Stimulated activated naive CD4-positive, alpha-beta T cell (primary cell): ENCODE measurements around the gene TFAM.
A peak's percentile ranks its signal among the peaks of the same experiment; 100 is the strongest.

ENCODE experiments used
- DNase-seq, 6 experiments: peaks; one replicate each; lab custom pipeline; 2025; lab: John Stamatoyannopoulos, UW

Gene TFAM

DNA sequence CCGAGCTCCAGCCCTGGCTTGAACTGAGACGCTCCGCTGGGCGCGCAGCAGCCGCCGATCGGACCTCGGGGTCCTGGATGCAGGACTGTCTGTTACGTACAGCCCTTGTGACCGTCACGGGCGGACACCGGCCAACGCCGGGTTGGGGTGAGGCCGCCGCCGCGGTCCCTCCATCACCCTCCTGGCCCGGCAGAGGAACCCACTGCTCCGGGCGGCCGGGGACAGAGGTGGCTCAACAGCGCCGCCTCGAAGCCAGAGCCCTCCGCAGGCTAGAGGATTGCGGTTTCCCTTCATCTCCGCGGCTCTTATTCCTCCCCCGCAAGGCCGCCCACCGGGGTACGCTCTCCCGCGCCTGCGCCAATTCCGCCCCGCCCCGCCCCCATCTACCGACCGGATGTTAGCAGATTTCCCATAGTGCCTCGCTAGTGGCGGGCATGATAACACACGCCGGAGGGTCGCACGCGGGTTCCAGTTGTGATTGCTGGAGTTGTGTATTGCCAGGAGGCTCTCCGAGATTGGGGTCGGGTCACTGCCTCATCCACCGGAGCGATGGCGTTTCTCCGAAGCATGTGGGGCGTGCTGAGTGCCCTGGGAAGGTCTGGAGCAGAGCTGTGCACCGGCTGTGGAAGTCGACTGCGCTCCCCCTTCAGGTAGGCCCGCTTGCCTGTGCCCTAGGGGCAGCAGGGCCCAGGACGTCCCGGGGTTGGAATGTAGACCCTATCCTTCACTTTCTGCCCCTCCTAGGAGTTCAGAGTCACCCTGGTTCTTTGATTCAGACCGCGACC lies at the start of gene TFAM:
TSS of gene TFAM (plus strand) at position 412 of the 785 bp plus-strand sequence. CDS start at position 550, 138 bp downstream.
- DNase-seq: peak; percentile 89 to 95 (median 92)

DNA sequence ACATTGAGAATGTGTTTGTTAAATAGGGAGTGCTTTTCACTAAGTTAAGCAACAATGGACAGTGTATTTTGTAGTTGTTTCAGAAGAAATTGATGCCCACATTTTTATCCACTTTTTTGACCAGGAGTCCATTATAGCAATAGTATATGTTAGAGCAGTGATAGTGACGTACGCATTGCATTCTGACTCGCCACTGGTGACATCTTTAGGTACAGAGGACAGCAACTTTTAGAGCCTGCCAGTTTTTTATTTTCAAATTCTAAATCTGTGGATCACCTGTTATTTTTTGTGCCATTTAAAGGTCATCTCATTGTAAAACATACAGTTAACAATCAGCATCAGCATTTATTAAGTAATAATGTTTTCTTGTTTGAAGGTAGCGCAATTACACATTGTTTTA lies 49.0 kb upstream of the TFAM start:
- no peak for DNase-seq

DNA sequence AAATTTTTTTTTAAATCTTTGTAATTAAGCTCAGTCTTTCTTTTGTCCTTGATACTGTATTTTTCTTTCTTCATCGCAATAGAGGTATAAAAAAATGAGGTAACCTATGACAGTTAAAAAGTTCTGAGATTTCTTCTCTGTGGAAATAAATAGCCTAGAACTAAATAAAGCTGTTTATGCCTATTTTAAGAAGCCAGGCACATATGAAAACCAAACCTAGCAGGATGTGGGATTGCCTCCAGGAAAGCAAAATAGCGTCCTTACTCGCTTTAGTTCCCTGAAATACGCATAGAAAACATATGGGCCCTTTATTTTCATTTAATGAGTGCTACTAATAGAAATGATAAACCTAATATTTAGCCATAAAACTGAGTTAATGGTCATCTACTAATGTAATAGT lies 43.8 kb upstream of the TFAM start:
- DNase-seq: no peak

DNA sequence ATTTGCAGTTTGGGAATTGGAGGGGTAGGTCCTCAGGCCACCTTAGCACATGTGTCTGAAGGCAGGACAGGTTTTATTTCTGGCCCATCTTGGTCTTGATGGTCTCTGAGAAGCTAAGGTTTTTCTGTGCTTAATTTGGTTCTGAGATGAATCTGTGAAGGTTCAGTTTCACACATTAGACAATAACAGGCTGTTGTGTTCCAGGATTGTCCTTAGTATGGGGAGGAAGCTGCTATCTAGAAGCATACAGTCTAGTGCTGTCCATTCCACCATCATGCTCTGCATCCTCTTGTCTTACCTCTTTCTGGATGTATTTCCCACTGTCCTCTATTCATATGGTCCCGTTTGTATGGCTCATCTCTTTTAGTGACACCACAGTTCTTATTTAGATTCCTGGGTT lies 43.3 kb upstream of the TFAM start:
- no peak for DNase-seq

DNA sequence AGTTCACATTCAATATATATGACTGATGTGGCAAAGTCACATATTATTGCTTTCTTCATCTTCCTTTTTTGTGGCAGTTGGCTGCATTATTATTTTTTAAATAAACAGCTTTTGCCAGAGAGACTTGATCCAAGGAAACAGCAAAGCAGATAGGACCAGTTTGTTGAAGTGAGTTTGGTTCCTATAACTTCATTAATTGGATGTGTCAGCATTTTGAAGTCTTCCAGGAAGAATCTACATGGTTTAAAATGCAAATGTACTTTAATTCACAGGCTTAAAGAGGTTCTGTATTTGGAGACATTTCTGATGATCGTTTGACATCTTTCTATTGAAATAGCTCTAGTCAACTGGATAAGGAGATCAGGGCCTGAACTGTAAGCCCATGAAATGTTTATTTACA lies 37.2 kb upstream of the TFAM start:
- DNase-seq: no peak

DNA sequence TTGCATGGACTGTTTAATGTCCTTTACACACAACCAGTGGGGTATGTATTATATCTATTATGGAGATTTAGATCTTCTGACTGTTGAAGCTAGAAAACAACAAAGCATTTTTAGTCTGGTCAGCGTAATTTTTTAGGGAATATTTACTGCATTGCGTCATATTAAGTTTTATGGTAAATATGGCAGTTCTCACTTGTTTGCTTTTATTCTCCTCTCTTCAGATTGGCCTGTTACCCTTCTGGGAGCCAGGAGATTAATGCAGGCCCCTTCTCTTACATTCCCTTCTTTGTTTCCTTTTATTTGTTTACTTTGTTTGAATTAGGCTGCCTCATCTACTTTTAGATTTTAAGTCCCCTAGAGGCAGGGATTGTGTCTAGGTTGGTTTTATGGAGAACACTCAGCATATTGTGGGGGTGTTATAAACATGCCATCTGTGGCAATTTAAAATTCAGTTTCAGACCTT lies 36.6 kb upstream of the TFAM start:
- no peak for DNase-seq

DNA sequence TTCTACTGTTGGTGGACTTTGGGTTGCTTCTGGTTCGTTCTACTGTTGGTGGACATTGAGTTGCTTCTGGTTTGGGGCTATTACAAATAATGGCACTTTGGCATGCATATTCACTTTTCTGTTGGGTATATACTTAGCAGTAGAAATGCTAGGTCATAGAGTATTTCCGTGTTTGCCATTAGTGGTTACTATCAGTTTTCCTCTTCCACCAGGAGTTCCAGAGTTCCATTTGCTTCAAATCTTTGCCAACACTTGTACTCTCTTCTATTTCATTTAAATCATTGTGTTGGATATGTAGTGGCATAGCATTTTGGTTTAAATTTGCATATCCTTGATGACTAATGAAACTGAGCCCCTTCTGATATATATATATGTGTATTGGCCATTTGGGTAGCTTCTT lies 35.2 kb upstream of the TFAM start:
- no peak for DNase-seq

DNA sequence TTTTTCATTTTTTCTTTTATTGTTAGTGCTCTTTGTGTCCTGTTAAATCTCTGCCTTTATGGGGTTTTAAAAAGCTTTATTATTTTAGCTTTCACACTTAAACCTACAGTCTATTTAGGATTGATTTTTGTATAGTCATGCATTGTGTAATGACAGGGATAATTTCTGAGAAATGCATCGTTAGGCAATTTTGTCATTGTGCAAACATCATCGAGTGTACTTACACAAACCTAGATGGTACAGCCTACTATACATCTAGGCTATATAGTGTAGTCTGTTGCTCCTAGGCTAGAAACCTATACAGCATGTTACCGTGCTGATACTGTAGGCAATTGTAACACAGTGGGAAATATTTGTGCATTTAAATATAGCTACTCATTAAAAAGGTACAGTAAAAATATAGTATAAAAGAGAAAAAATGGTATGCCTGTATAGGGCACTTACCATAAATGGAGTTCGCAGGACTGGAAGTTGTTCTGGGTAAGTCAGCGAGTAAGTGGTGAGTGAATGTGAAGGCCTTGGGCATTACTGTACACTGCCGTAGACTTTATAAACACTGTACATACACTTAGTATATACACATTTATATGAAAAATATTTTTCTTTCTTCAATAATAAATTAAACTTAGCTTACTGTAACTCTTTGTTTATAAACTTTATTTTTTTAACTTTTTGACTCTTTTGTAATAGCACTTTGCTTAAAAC lies 34.4 kb upstream of the TFAM start:
- DNase-seq: no peak

DNA sequence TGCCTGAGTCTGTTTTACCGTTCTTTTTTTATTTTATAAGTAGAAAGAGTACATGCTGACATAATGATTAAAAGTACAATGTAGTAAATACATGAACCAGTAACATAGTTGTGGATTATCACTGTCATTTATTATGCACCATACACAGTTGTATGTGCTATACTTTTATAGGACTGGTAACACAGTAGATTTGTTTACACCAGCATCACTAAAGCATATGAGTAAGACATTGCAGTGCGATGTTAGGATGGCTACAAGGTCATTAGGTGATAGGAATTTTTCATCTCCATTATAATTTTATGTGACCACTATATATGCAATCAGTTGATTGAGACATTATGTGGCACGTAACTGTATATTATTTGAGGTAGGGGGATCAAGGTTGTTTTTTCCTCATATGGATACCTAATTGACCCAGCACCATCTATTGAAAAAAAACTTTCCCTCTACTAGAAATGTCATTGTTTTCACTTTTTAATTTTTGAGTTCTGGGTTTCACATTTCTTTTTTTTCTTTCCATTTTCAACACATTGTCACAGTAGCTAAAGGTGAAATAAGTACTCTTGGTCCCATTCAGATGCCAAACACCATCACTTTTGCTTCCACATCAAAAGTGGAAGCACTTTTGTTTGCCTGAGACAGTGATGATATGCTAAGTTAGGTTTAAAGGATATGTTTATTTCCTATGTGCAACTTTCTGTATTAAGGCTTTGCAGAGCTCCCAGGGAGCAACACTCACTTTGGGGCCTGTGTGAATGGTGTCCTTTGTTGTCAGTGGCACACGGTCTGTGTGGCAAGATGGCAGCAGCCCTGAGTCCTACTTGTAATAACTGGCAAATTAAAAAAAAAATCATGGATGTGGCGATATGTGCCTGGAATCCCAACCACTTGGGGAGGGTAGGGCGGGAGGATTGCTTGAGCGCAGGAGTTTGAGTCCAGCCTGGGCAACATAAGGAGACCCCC lies 33.3 kb upstream of the TFAM start:
- no peak for DNase-seq

DNA sequence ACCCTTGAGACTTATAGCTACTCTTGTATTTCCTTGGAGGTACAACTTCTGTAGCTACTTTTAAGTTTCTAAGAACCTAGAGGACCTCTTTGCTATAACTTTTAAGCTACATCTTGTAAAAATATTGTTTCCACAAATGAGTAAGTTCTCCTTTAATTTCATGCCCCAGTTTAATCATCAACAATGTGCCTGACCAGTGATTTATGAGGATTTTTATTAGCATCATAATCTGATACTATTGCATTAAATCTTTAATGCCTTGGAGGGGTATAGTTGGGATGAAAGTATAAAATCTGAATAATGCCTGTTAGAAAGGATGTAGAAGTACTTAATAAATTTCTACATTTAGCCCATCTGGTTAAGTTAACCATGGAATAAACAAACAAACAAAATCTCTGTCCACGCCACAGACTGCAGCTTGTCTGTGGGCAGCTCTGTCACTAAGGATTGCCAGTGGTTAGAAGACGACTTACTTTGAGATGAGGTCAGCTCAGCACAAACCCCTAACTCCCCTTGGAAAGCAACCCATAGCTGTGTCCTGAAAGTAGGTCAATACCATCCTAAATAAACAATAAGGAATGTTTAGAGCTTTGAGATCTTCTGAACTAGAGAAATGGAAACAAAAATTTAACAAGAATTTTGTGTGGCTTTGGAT lies 32.1 kb upstream of the TFAM start:
- no peak for DNase-seq

DNA sequence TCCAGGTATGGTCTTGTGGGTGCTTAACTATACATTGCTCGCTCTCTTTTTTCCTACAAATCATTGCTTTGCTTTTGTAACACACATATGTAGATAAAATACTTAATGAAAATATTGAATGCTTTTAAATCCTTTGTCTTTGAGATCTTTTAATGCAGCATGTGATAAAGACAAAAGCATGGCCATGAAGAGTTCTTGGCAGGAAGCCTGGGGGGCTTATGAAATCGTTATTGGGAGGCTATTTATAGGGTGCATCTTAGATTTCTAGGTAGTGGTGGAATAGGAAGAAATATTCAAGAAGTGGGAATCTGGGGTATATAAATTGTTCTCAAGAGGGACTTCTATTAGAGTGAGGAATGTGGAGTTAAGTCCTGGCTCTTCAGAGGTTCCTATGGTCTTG lies 28.5 kb upstream of the TFAM start:
- DNase-seq: no peak

DNA sequence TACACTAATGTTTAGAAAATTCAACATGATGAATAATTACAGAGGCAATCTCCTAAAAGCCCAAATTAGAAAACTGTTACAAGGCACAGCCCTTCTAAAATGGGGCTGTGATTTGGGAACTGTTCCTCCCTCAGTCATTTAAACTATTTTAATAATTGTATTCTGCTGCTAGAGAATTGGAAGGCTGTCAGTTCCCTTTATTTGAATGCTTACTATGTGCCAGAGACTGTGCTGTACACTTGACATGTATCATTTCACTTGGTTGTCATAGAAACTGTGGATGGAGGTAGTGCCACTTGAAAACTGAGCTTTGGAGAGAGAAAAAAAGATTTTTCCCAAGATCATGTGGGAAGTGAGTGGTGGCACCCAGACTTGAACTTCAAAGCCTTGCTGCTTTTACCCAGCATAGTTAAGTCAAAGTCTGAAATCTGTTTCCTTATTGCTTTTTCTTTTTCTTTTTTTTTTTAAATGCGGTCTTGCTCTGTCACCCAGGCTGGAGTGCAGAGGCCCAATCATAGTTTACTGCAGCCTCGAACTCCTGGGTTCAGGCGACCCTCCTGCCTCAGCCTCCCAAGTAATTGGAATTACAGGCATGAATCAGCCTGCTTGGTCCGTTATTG lies 26.8 kb upstream of the TFAM start:
- no peak for DNase-seq

DNA sequence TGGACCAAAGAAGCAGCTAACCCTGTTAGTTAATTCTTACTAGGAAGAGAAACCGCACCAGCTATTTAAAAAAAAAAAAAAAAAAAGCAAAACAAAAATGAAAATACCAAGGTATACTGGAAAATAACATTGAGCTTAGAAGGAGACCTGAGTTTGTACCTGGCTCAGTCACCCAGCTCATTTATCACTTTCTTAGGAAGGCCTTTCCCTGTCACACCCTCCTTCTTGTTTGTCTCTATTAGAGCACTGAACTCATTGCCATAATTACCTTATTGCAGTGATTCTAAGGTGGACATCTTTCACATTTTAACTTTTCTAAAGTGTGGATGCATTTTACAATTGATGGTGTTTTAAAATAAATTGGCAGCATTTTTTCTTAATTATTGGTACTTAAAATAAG lies 26.3 kb upstream of the TFAM start:
- no peak for DNase-seq

DNA sequence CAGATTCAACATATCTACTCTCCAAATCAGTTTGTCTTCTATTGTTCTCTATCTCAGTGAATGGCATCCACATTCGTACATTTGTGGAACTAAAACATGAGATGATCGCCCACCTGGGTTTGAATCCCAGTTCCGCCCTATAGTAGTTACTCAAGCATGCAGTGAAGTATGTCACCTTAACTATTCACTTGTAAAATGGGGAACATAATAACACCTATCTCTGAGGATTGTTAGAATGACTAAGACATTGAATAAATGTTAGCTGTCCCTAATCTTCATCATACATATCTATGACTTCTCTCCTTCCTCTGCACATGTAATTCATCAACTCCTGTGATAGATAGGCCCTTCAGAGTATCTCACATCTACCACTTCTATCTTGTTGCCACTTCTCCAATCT lies 25.7 kb upstream of the TFAM start:
- DNase-seq: no peak

DNA sequence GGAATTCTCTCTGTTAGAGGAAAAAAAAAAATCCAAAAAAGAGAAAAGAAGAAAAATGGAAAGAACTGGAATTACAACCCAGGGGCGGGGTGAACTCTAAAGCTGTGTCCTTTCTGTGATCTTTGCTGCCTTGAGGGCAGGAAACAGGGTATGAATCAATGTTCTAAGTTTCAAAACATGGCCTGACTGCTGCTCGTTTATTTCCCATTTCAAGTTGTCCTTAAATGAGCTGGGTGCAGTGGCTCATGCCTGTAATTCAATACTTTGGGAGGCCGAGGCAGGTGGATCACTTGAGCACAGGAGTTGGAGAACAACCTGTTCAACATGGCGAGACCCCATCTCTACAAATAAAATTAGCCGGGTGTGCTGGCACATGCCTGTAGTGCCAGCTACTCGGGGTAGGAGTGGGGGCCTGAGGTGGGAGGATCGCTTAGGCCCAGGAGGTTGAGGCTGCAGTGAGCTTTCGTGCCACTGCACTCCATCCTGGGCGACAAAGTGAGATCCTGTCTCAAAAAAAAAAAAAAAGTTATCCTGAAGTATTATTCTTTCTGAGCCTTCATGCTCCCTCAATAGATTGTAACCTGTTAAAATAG lies 24.7 kb upstream of the TFAM start:
- no peak for DNase-seq

DNA sequence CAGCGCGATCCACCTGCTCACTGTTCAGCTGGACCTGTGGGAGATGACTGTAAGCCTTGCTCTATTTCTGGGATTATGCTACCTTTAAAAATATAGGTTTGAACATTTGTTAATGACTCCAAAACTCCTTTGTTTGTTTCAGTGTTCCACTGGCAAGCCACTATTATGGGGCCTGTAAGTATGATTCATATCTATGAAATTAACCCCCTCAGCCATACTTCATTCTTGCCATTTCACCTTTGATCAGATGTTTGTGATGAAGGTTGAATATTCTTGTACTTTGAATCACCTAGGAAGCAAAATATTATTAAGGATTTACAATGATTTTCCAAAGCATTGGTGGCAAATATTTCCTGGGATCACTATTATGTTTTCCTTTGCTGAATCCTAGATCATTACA lies 23.9 kb upstream of the TFAM start:
- no peak for DNase-seq

DNA sequence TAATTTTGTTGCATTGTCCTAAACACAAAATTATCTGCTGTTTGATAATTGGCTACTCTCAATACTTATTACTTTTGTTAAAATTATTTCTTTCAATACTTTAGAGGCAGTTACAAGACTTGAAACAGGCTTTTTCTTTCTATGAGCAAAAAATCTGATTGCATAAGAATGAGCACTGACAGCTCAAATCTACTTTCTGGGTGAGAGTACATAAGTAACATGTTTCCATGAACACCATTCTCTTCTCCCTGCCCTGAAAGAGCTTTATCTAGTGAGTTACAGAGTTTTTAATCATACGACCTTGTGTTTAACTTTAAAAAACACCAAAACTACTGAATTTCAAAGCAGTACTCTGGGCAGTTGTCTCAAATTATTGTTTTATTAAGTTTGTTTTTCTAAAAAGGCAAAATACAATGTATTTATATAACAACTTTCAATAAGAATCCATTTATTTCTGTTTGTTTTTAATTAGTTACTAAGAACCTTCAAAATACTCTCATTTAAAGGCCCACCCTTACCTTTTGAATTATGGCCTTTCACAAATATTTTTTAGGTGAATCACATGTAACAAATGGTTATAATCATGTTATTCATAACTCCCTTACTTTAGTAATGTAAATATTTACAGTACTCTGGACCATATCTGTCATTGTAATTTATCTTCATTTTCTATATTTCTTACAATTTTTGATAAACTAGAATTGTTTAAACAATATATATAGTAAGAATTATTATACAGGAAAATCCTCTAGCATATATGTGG lies 23.0 kb upstream of the TFAM start:
- DNase-seq: no peak

DNA sequence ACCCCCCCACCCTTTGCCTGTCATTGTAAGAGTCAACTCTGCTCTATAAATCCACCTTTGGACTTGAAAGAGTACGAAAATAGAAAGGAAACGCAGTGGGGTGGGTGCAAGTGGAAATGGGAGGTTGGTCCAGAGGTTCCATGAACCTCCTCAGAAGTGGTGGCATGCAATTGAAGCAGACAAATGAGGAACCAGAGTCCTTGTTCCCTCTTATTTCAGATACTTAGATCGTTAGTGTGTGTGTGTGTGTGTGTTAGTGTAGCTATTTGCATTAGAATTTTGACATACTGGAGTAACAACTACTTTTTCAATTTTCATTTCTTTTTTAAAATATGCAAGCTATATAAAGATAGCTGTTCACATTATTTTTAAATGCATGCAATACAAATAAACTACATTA lies 18.1 kb upstream of the TFAM start:
- DNase-seq: no peak

DNA sequence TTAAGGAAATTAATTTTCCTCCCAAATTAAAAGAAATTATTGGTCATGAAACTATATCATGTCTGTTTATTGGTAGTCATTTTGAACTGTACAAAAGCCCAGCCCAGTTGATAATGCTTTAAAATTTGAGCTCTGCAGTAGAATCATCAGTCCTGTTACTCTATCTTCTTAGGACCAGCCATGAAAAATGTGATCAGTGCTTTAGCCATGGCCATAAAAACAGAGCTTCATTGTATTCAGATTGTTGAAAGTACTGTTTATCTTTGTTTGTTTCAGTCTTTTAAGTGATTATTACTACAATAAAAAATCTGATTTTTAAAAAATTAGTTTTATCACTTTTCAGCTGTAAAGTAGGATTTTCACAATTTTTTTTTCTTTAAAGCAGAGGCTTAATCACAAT lies 13.7 kb upstream of the TFAM start:
- no peak for DNase-seq
